HG02884 (cell line): Measurements from ENCODE around the gene CREM.
A peak's percentile ranks its signal among the peaks of the same experiment; 100 is the strongest.

ENCODE experiments used
- ATAC-seq: cut with Tn5 transposase; IDR thresholded peaks from one replicate; pipeline ENCODE4 v1.9.1; 2021; ENCODE audit warnings: mild to moderate bottlenecking, moderate library complexity; ENCODE audit not compliant: unreplicated experiment

The CREM gene

GRCh38 chr10:35133586-35133985, 6.9 kb downstream of the CREM start:
- ATAC-seq, result no peak

GRCh38 chr10:35135861-35136260, 9.2 kb downstream of the CREM start:
- no peak for ATAC-seq

GRCh38 chr10:35136263-35136815, 9.7 kb downstream of the CREM start:
- peak; percentile 46 for ATAC-seq

GRCh38 chr10:35140126-35140525, 13.5 kb downstream of the CREM start:
- no peak for ATAC-seq

- ATAC-seq, result no peak
These were observed 14.1 kb downstream of the CREM start for GRCh38 chr10:35140727-35141126.

GRCh38 chr10:35150308-35150707, 23.7 kb downstream of the CREM start:
- no peak for ATAC-seq

GRCh38 chr10:35152992-35153391, 26.3 kb downstream of the CREM start:
- ATAC-seq, result no peak

GRCh38 chr10:35153716-35154115, 27.1 kb downstream of the CREM start:
- ATAC-seq, result no peak

- ATAC-seq, result no peak
These were observed 34.1 kb downstream of the CREM start for GRCh38 chr10:35160743-35161142.

- ATAC-seq, result no peak
These were observed 35.3 kb downstream of the CREM start for GRCh38 chr10:35161906-35162305.

- no peak for ATAC-seq
These were observed 38.5 kb downstream of the CREM start for GRCh38 chr10:35165136-35165535.

- no peak for ATAC-seq
These were observed 39.2 kb downstream of the CREM start for GRCh38 chr10:35165811-35166210.

- ATAC-seq, result no peak
These were observed 40.0 kb downstream of the CREM start for GRCh38 chr10:35166607-35167006.

GRCh38 chr10:35167342-35167741, 40.7 kb downstream of the CREM start:
- ATAC-seq, result no peak

- ATAC-seq, result no peak
These were observed 45.5 kb downstream of the CREM start for GRCh38 chr10:35172146-35172545.

- no peak for ATAC-seq
These were observed 45.9 kb downstream of the CREM start for GRCh38 chr10:35172574-35172973.

GRCh38 chr10:35178331-35178730, 51.7 kb downstream of the CREM start:
- ATAC-seq, result no peak

- no peak for ATAC-seq
These were observed 56.2 kb downstream of the CREM start for GRCh38 chr10:35182631-35183510.

GRCh38 chr10:35184527-35185171, 58.0 kb downstream of the CREM start:
- ATAC-seq, result peak; percentile 43

- ATAC-seq, result no peak
These were observed 58.8 kb downstream of the CREM start for GRCh38 chr10:35185260-35186034.

GRCh38 chr10:35188954-35189353, 62.3 kb downstream of the CREM start:
- ATAC-seq, result no peak
